ENCODE measurements around the gene SYCE1. TPM values are rescaled to one million over a fixed set of nuclear protein-coding genes. Genes with fewer than 3 reads are reported as not detected.
A peak's percentile ranks its signal among the peaks of the same experiment; 100 is the strongest.
"Not testable (repeated sequence)": the region's sequence is repeated elsewhere in the genome, so short reads cannot be mapped to it uniquely, and the experiment has no call there.

The SYCE1 gene
- total and polyA plus RNA-seq, 2 experiments from 2014 or later: 0.53 TPM; not detected in 1

DNA sequence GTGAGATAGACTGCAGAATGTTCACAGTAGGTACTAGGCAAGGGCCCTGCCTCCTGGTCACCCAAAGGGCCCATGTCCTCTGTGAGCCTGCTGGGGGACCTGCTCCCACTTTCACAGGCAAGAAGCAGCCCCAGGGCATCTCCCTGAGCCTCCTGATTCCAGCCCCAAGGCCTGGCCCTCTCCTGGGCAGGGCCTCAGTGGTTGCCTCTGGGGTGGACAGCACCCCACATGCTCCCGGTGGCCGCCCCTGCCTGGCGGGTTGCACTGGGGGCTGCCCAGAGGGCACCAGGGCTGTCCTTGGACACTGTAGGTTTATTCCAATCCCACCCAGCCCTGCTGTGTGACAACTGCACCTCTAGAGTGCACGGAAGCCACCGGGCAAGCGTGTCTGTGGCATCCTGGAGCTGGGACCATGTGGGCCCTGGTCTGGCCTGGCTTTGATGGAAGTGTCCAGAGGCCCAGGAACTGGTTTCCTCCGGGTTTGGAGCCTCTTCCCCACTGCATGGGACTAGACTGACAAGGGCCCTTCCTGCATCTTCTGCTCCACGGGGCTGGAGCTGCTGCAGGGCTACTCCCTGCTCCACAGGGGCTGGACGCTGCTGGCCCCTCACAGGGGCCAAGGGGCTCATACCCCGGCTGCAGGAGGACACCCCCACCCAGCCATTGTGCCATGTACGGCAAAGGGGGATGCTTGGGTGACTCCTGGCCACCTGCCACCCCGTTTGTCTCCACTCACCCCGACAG is 25.0 kb upstream of the SYCE1 start:
- H3K27me3 Mint-ChIP-seq (ENCODE audit: insufficient read depth, low read depth, poor library complexity): peaks cover 6% of the 10 kb centered on the region
- ATAC-seq (no peak), DNase-seq (ENCODE audit: low spot score) (no peak)
- H3K4me1 Mint-ChIP-seq: no peaks in the 10 kb centered on the region
- peaks cover 55% of the 10 kb centered on the region for H3K9me3 Mint-ChIP-seq
- H3K4me1 ChIP-seq (ENCODE audit: insufficient read depth): no peaks in the 10 kb centered on the region
- H2AFZ ChIP-seq: no peak overlapping the region
- H3K4me2 ChIP-seq: no peak overlapping the region
- H3K9me2 ChIP-seq (ENCODE audit: insufficient read depth): no peaks in the 10 kb centered on the region
- H3K4me3 ChIP-seq: no peak overlapping the region
- H3K36me3 ChIP-seq (ENCODE audit: insufficient read depth): no peaks in the 10 kb centered on the region
- H3K79me2 ChIP-seq (replicated peaks; ENCODE audit: insufficient read depth): no peaks in the 10 kb centered on the region
- no peak for TF ChIP-seq CREB1 (CRISPR knock-in tag; IDR thresholded peaks at IDR 0.05; ENCODE audit: low read depth)
- TF ChIP-seq, protein P1, sequence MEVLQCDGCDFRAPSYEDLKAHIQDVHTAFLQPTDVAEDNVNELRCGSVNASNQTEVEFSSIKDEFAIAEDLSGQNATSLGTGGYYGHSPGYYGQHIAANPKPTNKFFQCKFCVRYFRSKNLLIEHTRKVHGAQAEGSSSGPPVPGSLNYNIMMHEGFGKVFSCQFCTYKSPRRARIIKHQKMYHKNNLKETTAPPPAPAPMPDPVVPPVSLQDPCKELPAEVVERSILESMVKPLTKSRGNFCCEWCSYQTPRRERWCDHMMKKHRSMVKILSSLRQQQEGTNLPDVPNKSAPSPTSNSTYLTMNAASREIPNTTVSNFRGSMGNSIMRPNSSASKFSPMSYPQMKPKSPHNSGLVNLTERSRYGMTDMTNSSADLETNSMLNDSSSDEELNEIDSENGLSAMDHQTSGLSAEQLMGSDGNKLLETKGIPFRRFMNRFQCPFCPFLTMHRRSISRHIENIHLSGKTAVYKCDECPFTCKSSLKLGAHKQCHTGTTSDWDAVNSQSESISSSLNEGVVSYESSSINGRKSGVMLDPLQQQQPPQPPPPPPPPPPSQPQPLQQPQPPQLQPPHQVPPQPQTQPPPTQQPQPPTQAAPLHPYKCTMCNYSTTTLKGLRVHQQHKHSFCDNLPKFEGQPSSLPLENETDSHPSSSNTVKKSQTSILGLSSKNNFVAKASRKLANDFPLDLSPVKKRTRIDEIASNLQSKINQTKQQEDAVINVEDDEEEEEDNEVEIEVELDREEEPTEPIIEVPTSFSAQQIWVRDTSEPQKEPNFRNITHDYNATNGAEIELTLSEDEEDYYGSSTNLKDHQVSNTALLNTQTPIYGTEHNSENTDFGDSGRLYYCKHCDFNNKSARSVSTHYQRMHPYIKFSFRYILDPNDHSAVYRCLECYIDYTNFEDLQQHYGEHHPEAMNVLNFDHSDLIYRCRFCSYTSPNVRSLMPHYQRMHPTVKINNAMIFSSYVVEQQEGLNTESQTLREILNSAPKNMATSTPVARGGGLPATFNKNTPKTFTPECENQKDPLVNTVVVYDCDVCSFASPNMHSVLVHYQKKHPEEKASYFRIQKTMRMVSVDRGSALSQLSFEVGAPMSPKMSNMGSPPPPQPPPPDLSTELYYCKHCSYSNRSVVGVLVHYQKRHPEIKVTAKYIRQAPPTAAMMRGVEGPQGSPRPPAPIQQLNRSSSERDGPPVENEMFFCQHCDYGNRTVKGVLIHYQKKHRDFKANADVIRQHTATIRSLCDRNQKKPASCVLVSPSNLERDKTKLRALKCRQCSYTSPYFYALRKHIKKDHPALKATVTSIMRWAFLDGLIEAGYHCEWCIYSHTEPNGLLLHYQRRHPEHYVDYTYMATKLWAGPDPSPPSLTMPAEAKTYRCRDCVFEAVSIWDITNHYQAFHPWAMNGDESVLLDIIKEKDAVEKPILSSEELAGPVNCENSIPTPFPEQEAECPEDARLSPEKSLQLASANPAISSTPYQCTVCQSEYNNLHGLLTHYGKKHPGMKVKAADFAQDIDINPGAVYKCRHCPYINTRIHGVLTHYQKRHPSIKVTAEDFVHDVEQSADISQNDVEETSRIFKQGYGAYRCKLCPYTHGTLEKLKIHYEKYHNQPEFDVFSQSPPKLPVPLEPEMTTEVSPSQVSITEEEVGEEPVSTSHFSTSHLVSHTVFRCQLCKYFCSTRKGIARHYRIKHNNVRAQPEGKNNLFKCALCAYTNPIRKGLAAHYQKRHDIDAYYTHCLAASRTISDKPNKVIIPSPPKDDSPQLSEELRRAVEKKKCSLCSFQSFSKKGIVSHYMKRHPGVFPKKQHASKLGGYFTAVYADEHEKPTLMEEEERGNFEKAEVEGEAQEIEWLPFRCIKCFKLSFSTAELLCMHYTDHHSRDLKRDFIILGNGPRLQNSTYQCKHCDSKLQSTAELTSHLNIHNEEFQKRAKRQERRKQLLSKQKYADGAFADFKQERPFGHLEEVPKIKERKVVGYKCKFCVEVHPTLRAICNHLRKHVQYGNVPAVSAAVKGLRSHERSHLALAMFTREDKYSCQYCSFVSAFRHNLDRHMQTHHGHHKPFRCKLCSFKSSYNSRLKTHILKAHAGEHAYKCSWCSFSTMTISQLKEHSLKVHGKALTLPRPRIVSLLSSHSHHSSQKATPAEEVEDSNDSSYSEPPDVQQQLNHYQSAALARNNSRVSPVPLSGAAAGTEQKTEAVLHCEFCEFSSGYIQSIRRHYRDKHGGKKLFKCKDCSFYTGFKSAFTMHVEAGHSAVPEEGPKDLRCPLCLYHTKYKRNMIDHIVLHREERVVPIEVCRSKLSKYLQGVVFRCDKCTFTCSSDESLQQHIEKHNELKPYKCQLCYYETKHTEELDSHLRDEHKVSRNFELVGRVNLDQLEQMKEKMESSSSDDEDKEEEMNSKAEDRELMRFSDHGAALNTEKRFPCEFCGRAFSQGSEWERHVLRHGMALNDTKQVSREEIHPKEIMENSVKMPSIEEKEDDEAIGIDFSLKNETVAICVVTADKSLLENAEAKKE (CRISPR knock-in tag; IDR thresholded peaks at IDR 0.05): no peak
- TF ChIP-seq, protein P2, sequence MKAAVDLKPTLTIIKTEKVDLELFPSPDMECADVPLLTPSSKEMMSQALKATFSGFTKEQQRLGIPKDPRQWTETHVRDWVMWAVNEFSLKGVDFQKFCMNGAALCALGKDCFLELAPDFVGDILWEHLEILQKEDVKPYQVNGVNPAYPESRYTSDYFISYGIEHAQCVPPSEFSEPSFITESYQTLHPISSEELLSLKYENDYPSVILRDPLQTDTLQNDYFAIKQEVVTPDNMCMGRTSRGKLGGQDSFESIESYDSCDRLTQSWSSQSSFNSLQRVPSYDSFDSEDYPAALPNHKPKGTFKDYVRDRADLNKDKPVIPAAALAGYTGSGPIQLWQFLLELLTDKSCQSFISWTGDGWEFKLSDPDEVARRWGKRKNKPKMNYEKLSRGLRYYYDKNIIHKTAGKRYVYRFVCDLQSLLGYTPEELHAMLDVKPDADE (IDR thresholded peaks at IDR 0.05): no peak
- TF ChIP-seq POLR2AphosphoS5 (IDR thresholded peaks at IDR 0.05; ENCODE audit: low read depth): no peak
- no peak for TF ChIP-seq EZH2phosphoT487 (IDR thresholded peaks at IDR 0.05; ENCODE audit: unreplicated experiment)
- no peak for TF ChIP-seq STAT1 (IDR thresholded peaks at IDR 0.05; ENCODE audit: unreplicated experiment)
- no peak overlapping the region for H3K27ac ChIP-seq (ENCODE audit: low read depth)
- no peak overlapping the region for H3K27ac Mint-ChIP-seq
- no peaks in the 10 kb centered on the region for H4K20me1 ChIP-seq (replicated peaks; ENCODE audit: insufficient read depth)
- no peaks in the 10 kb centered on the region for H3K27me3 ChIP-seq (ENCODE audit: insufficient read depth)
- no peaks in the 10 kb centered on the region for H3F3A ChIP-seq (replicated peaks; ENCODE audit: low read depth)
- H3K4me3 Mint-ChIP-seq: no peak overlapping the region
- no peaks in the 10 kb centered on the region; the same call in 2 of the 3 replicates for H3K36me3 Mint-ChIP-seq (ENCODE audit: low read depth)

GRCh38 chr10:133577037-133577436 is 11.7 kb upstream of the SYCE1 start:
- H3K27ac ChIP-seq (ENCODE audit: low read depth); H3K4me3 ChIP-seq; H3K27ac Mint-ChIP-seq; H3K27me3 ChIP-seq (ENCODE audit: insufficient read depth); H3K4me1 Mint-ChIP-seq; H3K4me3 Mint-ChIP-seq; H3K4me1 ChIP-seq (ENCODE audit: insufficient read depth); H2AFZ ChIP-seq; H3K27me3 Mint-ChIP-seq (ENCODE audit: insufficient read depth, low read depth, poor library complexity); DNase-seq (ENCODE audit: low spot score); H3K36me3 Mint-ChIP-seq (ENCODE audit: low read depth); H3K79me2 ChIP-seq (replicated peaks; ENCODE audit: insufficient read depth); H3K36me3 ChIP-seq (ENCODE audit: insufficient read depth); H3K4me2 ChIP-seq; H3F3A ChIP-seq (replicated peaks; ENCODE audit: low read depth); H3K9me2 ChIP-seq (ENCODE audit: insufficient read depth); H4K20me1 ChIP-seq (replicated peaks; ENCODE audit: insufficient read depth): not testable (repeated sequence)
- H3K9me3 Mint-ChIP-seq: peaks cover 44% of the 10 kb centered on the region
- peak; percentile 48 for ATAC-seq

DNA sequence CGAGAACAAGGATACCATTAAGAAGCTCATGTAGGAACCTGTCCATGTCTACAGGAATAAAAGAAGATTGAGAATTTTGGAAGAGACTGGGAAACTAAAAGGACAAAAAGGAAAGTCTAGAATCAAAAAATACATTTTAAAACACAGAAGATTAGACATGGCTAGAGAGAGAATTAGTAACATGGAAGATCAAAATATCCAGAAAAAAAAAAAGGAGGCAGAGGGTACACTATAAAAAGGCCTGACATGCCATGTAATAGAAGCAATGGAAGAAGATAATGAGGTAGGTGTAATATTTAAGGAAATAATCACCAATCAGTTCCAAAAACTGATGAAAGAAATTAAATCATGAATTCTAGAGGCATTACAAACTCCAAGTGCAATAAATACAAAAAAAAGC is 8.1 kb upstream of the SYCE1 start:
- H3K4me1 ChIP-seq (ENCODE audit: insufficient read depth); H3K4me3 ChIP-seq; H3K9me2 ChIP-seq (ENCODE audit: insufficient read depth); DNase-seq (ENCODE audit: low spot score); H3K27me3 Mint-ChIP-seq (ENCODE audit: insufficient read depth, low read depth, poor library complexity); H3K4me2 ChIP-seq; H3K4me3 Mint-ChIP-seq; H3F3A ChIP-seq (replicated peaks; ENCODE audit: low read depth); H3K4me1 Mint-ChIP-seq; ATAC-seq; H3K36me3 Mint-ChIP-seq (ENCODE audit: low read depth); H3K27me3 ChIP-seq (ENCODE audit: insufficient read depth); H3K27ac Mint-ChIP-seq; H3K36me3 ChIP-seq (ENCODE audit: insufficient read depth); H4K20me1 ChIP-seq (replicated peaks; ENCODE audit: insufficient read depth); H2AFZ ChIP-seq; H3K27ac ChIP-seq (ENCODE audit: low read depth); H3K79me2 ChIP-seq (replicated peaks; ENCODE audit: insufficient read depth): not testable (repeated sequence)
- peaks cover 22% of the 10 kb centered on the region for H3K9me3 Mint-ChIP-seq

Data from GM23338 (cell line).